Memory B cell (primary cell): ENCODE data around the gene MVB12B.
A peak's percentile ranks its signal among the peaks of the same experiment; 100 is the strongest.

Experiments used
- ATAC-seq: fragments of 150-1000 bp; cut with Tn5 transposase; 2 replicates; pipeline ENCODE4 v1.10.0; 2021; ENCODE audit warnings: low read depth, mild to moderate bottlenecking, moderate library complexity
- DNase-seq, 2 donors: peaks; one replicate each; pipeline ENCODE4 v3.0.0; 2022; ENCODE audit warnings: low spot score in 2 of 2
- H3K27ac Mint-ChIP-seq: one replicate; pipeline ENCODE4 v1.8.0; 2022; ENCODE audit warnings: mild to moderate bottlenecking, moderate library complexity, mixed read lengths
- H3K27me3 Mint-ChIP-seq: one replicate; pipeline ENCODE4 v1.8.0; 2022; ENCODE audit warnings: mixed read lengths
- H3K36me3 Mint-ChIP-seq: one replicate; pipeline ENCODE4 v1.8.0; 2022; ENCODE audit warnings: mild to moderate bottlenecking, mixed read lengths
- H3K4me1 Mint-ChIP-seq: one replicate; pipeline ENCODE4 v1.8.0; 2022; ENCODE audit warnings: mixed read lengths
- H3K4me3 Mint-ChIP-seq: one replicate; pipeline ENCODE4 v1.8.0; 2022; ENCODE audit warnings: mild to moderate bottlenecking, moderate library complexity, mixed read lengths
- H3K9me3 Mint-ChIP-seq: one replicate; pipeline ENCODE4 v1.8.0; 2022; ENCODE audit warnings: mixed read lengths

Gene MVB12B

DNA sequence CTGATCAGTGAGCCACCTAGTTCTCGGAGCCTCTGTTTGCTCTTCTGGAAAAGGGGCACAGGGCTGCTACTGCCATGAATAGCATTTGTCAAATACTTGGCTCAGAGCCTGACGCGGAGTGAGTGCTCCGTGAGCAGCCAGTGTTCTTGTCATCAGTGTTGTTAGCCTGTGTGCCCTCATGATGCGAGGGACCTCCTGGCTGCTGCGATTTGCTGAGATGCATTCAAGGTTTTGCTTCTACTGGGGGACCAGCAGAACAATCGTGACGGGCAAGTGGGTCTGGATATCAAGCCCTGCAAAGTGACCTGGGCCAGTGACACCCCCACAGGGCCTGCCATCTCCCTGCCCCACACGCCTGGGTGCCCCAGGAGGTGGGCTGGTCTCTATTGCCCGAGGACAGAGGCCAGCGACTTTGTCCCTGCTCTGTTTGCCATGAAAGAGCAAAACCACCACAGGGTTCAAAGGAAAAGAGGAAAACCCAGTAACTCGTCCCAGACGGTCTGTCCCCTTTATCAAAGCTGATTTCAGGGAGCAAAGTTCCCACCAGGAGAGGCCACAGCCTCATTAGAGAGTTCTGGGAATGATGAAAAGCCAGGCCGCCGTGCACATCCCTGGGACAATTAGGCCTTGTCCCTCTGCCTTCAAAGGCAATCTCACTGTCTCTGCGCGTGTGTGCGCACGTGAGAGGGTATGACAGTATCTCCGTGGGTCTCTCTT, 200.6 kb downstream of the MVB12B start:
- no peaks in the 10 kb centered on the region for H3K9me3 Mint-ChIP-seq
- H3K4me3 Mint-ChIP-seq = no peak overlapping the region
- no peak overlapping the region for H3K27ac Mint-ChIP-seq
- ATAC-seq (no peak), DNase-seq (no peak)
- H3K36me3 Mint-ChIP-seq = no peaks in the 10 kb centered on the region
- H3K4me1 Mint-ChIP-seq = peaks cover 16% of the 10 kb centered on the region
- no peaks in the 10 kb centered on the region for H3K27me3 Mint-ChIP-seq

DNA sequence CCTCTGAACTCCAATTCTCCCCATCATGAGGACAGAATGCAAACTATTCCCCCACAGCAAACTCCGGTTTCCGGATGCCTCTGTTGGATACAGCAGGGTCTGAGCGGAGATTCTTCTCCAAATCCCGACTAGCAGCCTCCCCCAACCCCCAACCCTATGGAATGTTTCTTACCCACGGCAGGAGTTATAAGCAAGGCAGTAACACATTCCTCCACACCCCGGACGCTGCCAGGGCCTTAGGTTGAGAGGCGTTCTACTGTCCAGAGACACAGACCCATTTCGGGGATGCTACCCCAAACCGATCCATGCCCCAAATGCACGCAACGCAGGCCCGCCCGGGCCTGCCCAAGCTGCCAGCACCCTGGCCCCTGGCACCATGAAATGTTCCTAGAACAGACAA, 201.5 kb downstream of the MVB12B start:
- ATAC-seq (no peak), DNase-seq (no peak)
- H3K27me3 Mint-ChIP-seq = no peaks in the 10 kb centered on the region
- H3K4me1 Mint-ChIP-seq = peaks cover 22% of the 10 kb centered on the region
- no peaks in the 10 kb centered on the region for H3K9me3 Mint-ChIP-seq
- H3K27ac Mint-ChIP-seq = no peak overlapping the region
- no peaks in the 10 kb centered on the region for H3K36me3 Mint-ChIP-seq
- H3K4me3 Mint-ChIP-seq = no peak overlapping the region

DNA sequence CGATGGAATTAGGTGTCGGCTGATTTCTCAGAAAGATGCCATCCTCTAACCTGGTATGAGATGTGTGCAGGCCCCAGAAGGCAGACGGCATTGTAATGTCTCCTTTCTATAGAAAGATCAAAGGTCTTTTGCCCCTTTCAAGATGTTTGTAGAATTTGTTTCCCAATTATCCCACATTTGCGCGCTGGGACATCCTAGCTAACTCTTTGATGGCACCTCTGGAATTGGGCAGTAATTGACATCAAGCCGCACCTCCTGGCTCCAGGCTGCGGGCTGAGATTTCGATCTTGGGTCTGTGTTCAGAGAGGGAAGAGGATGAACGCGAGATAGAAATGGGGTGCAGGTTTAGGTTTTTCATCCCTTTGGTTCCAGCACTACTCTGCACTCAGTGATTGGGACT, 202.3 kb downstream of the MVB12B start:
- H3K36me3 Mint-ChIP-seq = no peaks in the 10 kb centered on the region
- no peaks in the 10 kb centered on the region for H3K27me3 Mint-ChIP-seq
- H3K4me3 Mint-ChIP-seq = no peak overlapping the region
- no peak for DNase-seq
- H3K27ac Mint-ChIP-seq = no peak overlapping the region
- no peak for ATAC-seq
- H3K9me3 Mint-ChIP-seq = no peaks in the 10 kb centered on the region
- H3K4me1 Mint-ChIP-seq = peaks cover 25% of the 10 kb centered on the region

DNA sequence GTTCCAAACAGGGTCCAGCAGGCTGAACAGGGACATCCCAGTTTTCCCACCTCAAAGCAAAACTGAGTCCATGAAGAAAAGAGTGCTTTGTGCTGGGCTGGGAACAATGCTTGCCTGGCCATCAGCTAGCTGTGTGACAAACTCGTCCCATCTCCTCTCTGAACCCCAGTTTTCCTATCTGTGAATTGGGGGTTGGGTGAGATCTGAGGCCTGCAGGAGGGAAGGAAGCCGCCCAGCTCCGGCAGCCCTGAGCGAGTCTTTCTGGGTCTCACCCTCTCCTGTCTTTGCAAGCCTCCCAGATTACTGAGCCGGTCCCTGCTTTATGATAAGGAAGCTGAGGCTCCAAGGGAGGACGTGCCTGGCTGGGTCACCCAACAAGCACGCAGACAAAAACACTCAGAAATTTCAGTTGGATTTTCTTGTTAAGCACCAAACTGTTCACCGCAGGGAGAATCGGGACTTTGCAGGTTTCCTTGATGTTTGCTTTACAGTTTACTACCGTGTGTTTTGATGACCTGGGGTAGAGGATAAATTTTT, 204.5 kb downstream of the MVB12B start:
- DNase-seq (no peak), ATAC-seq (no peak)
- Mint-ChIP-seq H3K27me3 (no peaks in the 10 kb centered on the region), H3K36me3 (no peaks in the 10 kb centered on the region), H3K4me1 (peaks cover 28% of the 10 kb centered on the region), H3K27ac (no peak overlapping the region), H3K4me3 (no peak overlapping the region), H3K9me3 (no peaks in the 10 kb centered on the region)

DNA sequence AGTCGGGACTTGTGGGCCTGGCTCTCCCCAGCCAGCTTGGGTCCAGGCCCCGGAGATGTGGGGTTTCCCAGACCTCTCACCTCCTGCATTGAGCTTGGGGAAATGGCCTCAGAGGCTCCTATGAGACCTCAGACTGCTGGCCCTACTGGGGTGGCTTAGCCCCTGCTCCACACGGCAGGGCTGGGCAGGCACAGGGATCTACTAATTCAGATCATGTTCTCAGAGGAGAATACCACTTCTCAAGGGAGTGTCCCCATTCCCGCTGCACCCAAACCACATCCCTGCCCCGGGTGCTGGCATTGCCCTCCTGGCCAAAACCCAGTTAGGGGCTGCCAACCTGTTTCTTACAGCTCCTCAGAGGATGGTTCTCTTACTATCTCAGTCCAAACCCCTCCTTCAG, 205.0 kb downstream of the MVB12B start:
- Mint-ChIP-seq H3K9me3 (no peaks in the 10 kb centered on the region), H3K27ac (no peak overlapping the region), H3K27me3 (peaks cover 2% of the 10 kb centered on the region), H3K4me3 (no peak overlapping the region), H3K4me1 (peaks cover 30% of the 10 kb centered on the region), H3K36me3 (no peaks in the 10 kb centered on the region)
- DNase-seq (no peak), ATAC-seq (no peak)

DNA sequence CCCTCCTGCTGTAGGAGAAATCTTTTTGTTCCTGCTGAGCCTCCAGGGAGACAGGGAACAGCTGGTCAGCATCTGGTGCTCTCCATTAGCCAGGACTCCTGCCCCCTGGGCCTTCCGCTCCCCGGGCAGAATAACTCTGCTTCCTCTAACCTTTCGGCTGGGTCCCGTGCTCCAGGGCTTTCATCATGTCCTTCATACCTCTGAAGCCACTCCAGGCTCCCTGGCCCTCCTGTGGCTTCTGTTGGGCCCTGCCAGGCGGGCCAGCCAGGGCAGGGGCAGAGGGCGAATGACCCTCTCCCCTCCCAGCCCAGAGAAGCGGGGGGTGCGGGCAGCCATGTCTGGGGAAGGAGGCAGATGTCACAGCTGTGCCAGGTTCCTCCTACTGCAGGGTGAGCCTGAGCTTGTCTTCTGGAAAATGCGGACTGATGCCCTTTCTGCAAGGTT, 205.4 kb downstream of the MVB12B start:
- no peak for DNase-seq
- H3K27ac Mint-ChIP-seq = no peak overlapping the region

DNA sequence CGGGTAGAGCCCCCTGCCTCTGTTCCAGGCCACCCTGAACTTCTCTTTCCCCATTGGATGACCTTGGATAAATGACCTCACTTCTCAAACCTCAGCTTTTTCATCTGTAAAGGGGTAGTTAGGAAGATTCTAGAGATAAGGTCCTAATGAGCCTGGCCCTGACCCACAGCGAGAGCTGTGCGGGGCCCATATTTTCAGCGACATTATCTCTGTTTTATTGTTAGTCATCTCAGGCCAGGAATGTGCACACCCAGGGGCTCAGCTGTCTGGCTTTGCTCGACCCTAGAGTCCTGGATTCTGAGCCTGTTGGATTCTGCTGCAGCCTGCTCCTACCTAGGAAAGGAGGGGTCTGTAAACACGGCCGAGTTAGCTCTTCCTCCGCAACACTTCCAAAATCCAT, 205.9 kb downstream of the MVB12B start:
- H3K9me3 Mint-ChIP-seq = no peaks in the 10 kb centered on the region
- H3K36me3 Mint-ChIP-seq = no peaks in the 10 kb centered on the region
- peaks cover 2% of the 10 kb centered on the region for H3K27me3 Mint-ChIP-seq
- peaks cover 30% of the 10 kb centered on the region for H3K4me1 Mint-ChIP-seq
- ATAC-seq = no peak
- H3K27ac Mint-ChIP-seq = peak overlapping the region; percentile 86
- H3K4me3 Mint-ChIP-seq = peak overlapping the region; percentile 86
- DNase-seq = no peak

More for the DNA sequence above, 205.4 kb downstream of the MVB12B start:
- Mint-ChIP-seq H3K27me3 (peaks cover 2% of the 10 kb centered on the region), H3K4me3 (no peak overlapping the region), H3K4me1 (peaks cover 30% of the 10 kb centered on the region), H3K9me3 (no peaks in the 10 kb centered on the region), H3K36me3 (no peaks in the 10 kb centered on the region)
- ATAC-seq = no peak

DNA sequence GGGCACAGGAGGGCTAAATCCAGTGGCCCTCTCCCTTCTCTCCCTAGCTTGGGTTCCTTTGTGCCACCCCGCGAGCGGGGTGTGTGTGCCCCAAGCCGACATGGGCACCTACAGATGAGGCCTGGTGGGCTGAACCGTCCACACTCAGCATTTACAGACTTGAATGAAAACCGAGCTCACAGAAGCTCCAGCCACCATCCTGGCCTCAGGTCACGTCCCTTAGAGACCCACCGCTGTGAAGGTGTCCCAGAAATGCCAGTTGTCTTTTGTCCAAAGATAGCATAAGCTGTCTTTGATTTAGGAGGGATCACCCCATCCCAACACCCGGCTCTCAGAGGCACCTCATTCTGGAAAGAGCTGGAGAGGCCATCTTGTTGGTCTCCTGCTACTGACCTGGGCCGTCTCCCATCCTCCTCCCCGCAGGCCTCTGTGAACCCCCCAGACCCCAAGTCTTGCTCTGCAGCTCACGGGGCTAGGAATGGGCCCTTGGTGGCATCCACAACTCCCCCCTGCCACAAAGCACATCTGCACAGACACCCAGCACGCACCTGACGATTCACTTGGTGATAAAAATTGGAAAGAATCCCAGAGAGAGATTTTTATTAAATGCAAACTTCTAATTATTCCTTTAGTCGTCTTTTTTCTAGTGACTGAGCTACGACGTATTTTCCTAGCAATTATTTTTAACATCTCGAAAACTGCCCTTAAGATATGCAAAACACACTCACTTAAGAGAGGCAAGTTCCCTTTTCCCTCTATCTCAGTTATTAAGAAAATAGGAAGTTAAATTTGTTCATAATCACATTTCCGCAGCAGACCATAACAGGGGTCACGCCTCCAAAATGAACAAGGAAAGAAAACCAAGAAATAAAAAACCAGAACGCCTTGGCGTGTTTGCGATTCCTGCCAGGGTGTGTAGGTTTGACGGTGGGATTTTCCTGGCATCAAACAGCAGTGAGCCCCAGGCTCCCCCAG, 206.6 kb downstream of the MVB12B start:
- Mint-ChIP-seq H3K27ac (peak overlapping the region; percentile 86), H3K4me3 (peak overlapping the region; percentile 86), H3K9me3 (no peaks in the 10 kb centered on the region), H3K36me3 (no peaks in the 10 kb centered on the region), H3K4me1 (peaks cover 28% of the 10 kb centered on the region), H3K27me3 (peaks cover 2% of the 10 kb centered on the region)
- ATAC-seq = peak; percentile 98
- DNase-seq = no peak

DNA sequence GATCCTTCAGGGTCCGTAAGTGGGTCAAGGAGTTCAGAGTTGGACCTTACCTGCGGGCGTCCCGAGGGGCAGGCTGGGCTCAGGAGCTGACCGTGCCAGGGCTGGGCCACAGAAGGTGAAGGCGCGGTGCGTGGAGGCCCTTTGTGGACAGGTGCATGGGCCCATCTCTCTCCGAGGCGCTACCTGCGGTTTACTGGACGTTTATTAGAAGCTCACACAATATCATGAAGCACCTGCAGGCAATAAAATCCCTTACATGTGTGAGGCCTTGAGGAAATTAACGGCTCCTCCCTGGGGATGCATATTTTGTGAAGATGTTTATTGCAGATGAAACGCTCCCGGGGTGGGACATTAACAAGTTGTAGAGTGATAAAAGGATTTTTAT, 207.3 kb downstream of the MVB12B start:
- H3K27me3 Mint-ChIP-seq = peaks cover 2% of the 10 kb centered on the region
- H3K4me3 Mint-ChIP-seq = peak overlapping the region; percentile 86
- no peaks in the 10 kb centered on the region for H3K9me3 Mint-ChIP-seq
- DNase-seq = no peak
- H3K27ac Mint-ChIP-seq = peak overlapping the region; percentile 86
- peaks cover 28% of the 10 kb centered on the region for H3K4me1 Mint-ChIP-seq
- no peaks in the 10 kb centered on the region for H3K36me3 Mint-ChIP-seq
- peak; percentile 22 for ATAC-seq

DNA sequence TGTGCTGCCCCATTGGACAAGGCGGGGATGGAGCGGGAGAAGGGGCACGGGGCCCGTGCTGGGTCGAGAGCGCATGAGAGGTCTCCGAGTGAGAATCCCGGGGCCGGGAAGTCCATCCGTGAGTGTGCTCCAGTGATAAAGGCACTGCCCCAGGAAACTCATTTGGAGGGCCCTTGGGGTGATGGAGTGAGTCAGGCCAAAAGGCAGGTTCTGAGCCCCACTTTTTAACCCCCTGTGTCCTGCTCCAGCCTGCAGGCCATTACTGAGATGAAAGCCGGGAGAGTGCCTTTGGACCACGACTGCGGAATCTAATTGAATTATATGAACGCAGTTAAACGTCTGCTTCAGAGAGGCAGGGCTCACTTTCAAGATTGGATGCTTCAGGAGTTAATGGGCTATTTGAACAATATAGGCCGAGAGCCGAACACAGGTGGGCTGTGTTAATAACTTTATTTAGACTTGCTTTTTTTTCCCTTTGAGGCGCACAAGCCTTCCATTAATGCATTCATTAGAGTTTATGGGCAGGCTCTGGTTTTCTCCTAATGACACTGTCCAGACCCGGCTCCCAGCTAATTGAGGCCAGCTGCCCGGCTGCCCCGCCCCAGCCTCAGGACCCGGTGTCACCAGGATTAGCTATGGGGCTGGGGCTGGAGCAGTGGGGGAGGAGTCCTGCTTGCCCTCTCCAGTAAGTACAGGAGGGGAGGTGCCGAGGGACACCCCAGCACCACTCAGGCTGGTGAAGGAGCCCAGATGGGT, 208.0 kb downstream of the MVB12B start:
- H3K27me3 Mint-ChIP-seq = peaks cover 2% of the 10 kb centered on the region

DNA sequence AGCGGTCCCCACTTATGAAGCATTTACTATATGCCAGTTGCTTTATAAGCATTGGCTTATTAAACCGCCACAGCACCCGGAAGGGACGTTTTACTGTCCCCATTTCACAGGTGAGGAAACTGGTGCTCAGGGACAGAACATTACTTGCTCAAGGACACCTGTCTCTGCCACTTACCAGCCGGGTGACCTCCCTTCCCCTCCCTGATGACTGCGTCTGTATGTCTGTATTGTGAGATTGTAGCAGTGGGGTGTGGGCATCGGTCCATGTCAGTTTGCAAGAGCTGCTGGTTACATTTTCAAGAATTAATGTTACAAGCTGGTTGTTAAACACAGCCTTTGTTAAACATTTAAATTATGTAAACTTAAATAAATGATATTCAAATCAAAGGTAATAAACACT, 209.5 kb downstream of the MVB12B start:
- Mint-ChIP-seq H3K9me3 (no peaks in the 10 kb centered on the region), H3K36me3 (no peaks in the 10 kb centered on the region), H3K4me3 (no peak overlapping the region), H3K4me1 (peaks cover 28% of the 10 kb centered on the region), H3K27me3 (peaks cover 3% of the 10 kb centered on the region), H3K27ac (no peak overlapping the region)
- no peak for ATAC-seq
- no peak for DNase-seq

More for the DNA sequence above, 208.0 kb downstream of the MVB12B start:
- Mint-ChIP-seq H3K4me3 (peak overlapping the region; percentile 86), H3K4me1 (peaks cover 28% of the 10 kb centered on the region), H3K36me3 (no peaks in the 10 kb centered on the region), H3K9me3 (no peaks in the 10 kb centered on the region), H3K27ac (peak overlapping the region; percentile 86)
- ATAC-seq (no peak), DNase-seq (no peak)

DNA sequence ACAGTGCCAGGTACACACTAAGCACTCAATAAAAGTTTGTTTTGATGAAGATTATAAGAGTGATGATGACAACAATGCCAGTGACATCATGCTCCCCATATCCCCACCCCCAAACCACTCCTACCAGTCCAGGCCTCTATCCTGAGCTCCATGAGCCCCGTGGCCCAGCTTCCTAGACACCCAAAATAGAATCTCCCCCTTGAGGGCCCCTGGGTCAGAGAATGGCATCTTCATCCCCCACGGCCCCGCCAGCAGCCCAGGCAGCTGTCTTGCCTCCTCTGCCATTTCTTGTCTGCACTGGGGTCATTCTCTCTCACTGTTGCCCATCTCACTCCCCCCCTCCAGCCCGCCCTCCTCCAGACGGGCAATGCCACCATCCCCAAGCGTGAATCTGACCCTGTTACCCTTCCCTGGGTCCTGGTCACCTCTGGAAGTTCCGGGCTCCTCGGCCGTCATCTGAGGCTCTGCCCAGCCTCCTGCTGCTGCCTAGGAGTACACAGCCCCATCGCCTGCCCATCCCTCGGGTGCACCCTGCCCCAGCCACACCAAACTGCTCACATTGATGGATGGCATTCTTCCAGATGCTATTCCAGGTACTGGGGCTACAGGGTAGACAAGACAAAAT, 210.3 kb downstream of the MVB12B start:
- Mint-ChIP-seq H3K4me1 (peaks cover 26% of the 10 kb centered on the region), H3K27ac (no peak overlapping the region)

DNA sequence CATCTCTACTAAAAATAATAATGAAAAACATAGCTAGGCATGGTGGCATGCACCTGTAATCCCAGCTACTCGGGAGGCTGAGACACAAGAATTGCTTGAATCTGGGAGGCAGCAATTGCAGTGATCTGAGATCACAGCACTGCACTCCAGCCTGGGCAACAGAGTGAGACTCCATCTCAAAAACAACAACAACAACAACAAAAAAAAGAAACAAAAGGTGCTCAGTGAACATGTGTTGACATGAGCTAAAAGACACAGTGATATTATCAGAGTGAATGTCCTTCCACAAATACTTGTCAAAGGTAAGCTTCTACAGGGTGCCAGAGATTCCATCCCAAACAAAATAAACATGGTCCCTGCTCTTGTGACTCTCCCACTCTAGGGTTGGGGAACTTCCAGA, 211.9 kb downstream of the MVB12B start:
- H3K27me3 Mint-ChIP-seq = peaks cover 3% of the 10 kb centered on the region
- no peaks in the 10 kb centered on the region for H3K9me3 Mint-ChIP-seq

More for the DNA sequence above, 210.3 kb downstream of the MVB12B start:
- Mint-ChIP-seq H3K27me3 (peaks cover 3% of the 10 kb centered on the region), H3K36me3 (no peaks in the 10 kb centered on the region), H3K4me3 (no peak overlapping the region), H3K9me3 (no peaks in the 10 kb centered on the region)
- ATAC-seq (no peak), DNase-seq (no peak)

More for the DNA sequence above, 211.9 kb downstream of the MVB12B start:
- H3K36me3 Mint-ChIP-seq = no peaks in the 10 kb centered on the region
- no peak overlapping the region for H3K27ac Mint-ChIP-seq
- DNase-seq = no peak
- H3K4me3 Mint-ChIP-seq = no peak overlapping the region
- ATAC-seq = no peak
- peaks cover 14% of the 10 kb centered on the region for H3K4me1 Mint-ChIP-seq
